Peyer's patch (tissue), 4 donors: ENCODE data around the gene NCK2.

ENCODE experiments used
- POLR2A ChIP-seq, 2 donors: fragments of 450-650 bp; IDR thresholded peaks; one replicate each; pipeline ENCODE4 v1.5.1; 2017; ENCODE audit warnings: antibody characterized with exemption in 2 of 2, mild to moderate bottlenecking in 2 of 2, moderate library complexity in 2 of 2
- TF ChIP-seq, protein P1 (sequence below), 6 experiments: fragments of 450-650 bp in 4 of 6; fragments of 200-600 bp in 2 of 6; sonication (generic) in 1 of 6; IDR thresholded peaks; one replicate each; pipeline ENCODE4 v1.5.1; 2017 to 2019; ENCODE audit warnings: antibody characterized with exemption in 6 of 6, mild to moderate bottlenecking in 3 of 6, moderate library complexity in 1 of 6

DNA sequence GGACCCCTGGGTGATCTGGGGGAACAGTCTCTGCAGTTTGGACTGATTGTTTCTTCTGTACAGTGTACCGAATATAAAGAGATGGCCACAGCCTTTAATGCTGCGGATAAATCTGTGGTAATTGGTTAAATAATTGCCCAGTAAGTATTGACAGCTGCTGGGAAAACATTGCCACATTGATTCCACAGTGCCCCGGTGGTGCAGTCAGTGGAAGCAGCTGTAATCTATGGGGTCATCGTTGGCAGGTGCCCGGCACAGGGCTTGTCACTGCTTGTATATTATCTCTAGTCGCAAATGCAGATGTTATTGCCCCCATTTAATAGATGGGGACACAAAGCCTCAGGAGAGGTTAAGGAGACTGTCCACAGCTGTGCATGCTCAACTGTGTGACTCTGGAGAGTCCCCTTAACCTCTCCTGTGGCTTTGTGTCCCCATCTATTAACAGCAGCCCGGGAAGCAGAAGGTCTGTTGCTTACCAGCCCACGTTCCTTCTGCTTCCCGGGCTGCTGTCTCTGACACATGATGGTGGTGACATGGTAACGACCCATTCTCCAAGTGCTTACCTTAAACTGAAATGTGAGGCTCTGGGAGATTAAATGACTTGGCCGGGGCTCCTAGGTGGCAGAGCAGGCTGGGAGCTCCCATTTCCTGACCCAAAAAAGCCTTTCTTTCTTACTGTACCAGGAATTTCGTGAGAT, 76.9 kb downstream of the NCK2 start:
- TF ChIP-seq, protein P1, sequence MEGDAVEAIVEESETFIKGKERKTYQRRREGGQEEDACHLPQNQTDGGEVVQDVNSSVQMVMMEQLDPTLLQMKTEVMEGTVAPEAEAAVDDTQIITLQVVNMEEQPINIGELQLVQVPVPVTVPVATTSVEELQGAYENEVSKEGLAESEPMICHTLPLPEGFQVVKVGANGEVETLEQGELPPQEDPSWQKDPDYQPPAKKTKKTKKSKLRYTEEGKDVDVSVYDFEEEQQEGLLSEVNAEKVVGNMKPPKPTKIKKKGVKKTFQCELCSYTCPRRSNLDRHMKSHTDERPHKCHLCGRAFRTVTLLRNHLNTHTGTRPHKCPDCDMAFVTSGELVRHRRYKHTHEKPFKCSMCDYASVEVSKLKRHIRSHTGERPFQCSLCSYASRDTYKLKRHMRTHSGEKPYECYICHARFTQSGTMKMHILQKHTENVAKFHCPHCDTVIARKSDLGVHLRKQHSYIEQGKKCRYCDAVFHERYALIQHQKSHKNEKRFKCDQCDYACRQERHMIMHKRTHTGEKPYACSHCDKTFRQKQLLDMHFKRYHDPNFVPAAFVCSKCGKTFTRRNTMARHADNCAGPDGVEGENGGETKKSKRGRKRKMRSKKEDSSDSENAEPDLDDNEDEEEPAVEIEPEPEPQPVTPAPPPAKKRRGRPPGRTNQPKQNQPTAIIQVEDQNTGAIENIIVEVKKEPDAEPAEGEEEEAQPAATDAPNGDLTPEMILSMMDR (IDR thresholded peaks at IDR 0.05): no peak
- TF ChIP-seq POLR2A (IDR thresholded peaks at IDR 0.05): no peak
